Chondrocyte (in vitro differentiated cells): ENCODE data around the gene BCL2A1. TPM values are rescaled to one million over a fixed set of nuclear protein-coding genes. Genes with fewer than 3 reads are reported as not detected.

ENCODE experiments used
- DNase-seq: peaks from one replicate; pipeline ENCODE4 v3.0.0; 2021; ENCODE audit warnings: mixed read lengths, low spot score
- H3K27ac Mint-ChIP-seq: one replicate; pipeline ENCODE4 v1.8.0; 2021; ENCODE audit warnings: mild to moderate bottlenecking, moderate library complexity, mixed read lengths; ENCODE audit not compliant: unreplicated experiment
- H3K27me3 Mint-ChIP-seq: 2 replicates; pipeline ENCODE4 v1.8.0; 2021; ENCODE audit warnings: low read depth, mixed read lengths
- H3K36me3 Mint-ChIP-seq: 2 replicates; pipeline ENCODE4 v1.8.0; 2021; ENCODE audit warnings: low read depth, mixed read lengths
- H3K4me1 Mint-ChIP-seq: 2 replicates; pipeline ENCODE4 v1.8.0; 2021; ENCODE audit warnings: low read depth, mild to moderate bottlenecking, mixed read lengths
- H3K4me3 Mint-ChIP-seq: one replicate; pipeline ENCODE4 v1.8.0; 2021; ENCODE audit warnings: mild to moderate bottlenecking, moderate library complexity, mixed read lengths; ENCODE audit not compliant: unreplicated experiment
- H3K9me3 Mint-ChIP-seq: 2 replicates; pipeline ENCODE4 v1.8.0; 2021; ENCODE audit warnings: low read depth, mixed read lengths
- CTCF ChIP-seq: fragments of 200-600 bp; sonication (generic); IDR thresholded peaks from 2 replicates; pipeline ENCODE4 v1.5.0; 2021; ENCODE audit warnings: antibody characterized with exemption, mild to moderate bottlenecking, moderate library complexity
- total RNA-seq: library from RNA; stranded (reverse); gene quantifications from 3 replicates; pipeline ENCODE4 v1.2.1, GENCODE V29; 2021

Gene BCL2A1
- total RNA-seq, 1 donor from 2014 or later: not detected

GRCh38 chr15:79978655-79979514 is 7.9 kb upstream of the BCL2A1 start:
- H3K4me3 Mint-ChIP-seq: peak overlapping the region; percentile 11
- H3K9me3 Mint-ChIP-seq: no peaks in the 10 kb centered on the region
- peaks cover 2% of the 10 kb centered on the region for H3K27me3 Mint-ChIP-seq
- TF ChIP-seq CTCF: no peak
- no peaks in the 10 kb centered on the region for H3K36me3 Mint-ChIP-seq
- peaks cover 18% of the 10 kb centered on the region for H3K4me1 Mint-ChIP-seq
- no peak for DNase-seq
- H3K27ac Mint-ChIP-seq: peak overlapping the region; percentile 76

- no peaks in the 10 kb centered on the region for H3K9me3 Mint-ChIP-seq
Measured at GRCh38 chr15:79978260-79978654, 7.3 kb upstream of the BCL2A1 start.

GRCh38 chr15:79977431-79978054 is 6.5 kb upstream of the BCL2A1 start:
- H3K36me3 Mint-ChIP-seq: no peaks in the 10 kb centered on the region
- H3K9me3 Mint-ChIP-seq: no peaks in the 10 kb centered on the region
- no peaks in the 10 kb centered on the region for H3K27me3 Mint-ChIP-seq
- H3K4me3 Mint-ChIP-seq: no peak overlapping the region
- no peak for TF ChIP-seq CTCF
- DNase-seq: no peak
- no peak overlapping the region for H3K27ac Mint-ChIP-seq
- peaks cover 18% of the 10 kb centered on the region for H3K4me1 Mint-ChIP-seq

More at GRCh38 chr15:79978260-79978654, 7.3 kb upstream of the BCL2A1 start:
- DNase-seq: no peak
- no peaks in the 10 kb centered on the region for H3K27me3 Mint-ChIP-seq
- peak overlapping the region; percentile 76 for H3K27ac Mint-ChIP-seq
- H3K36me3 Mint-ChIP-seq: no peaks in the 10 kb centered on the region
- peaks cover 18% of the 10 kb centered on the region for H3K4me1 Mint-ChIP-seq
- H3K4me3 Mint-ChIP-seq: peak overlapping the region; percentile 11
- no peak for TF ChIP-seq CTCF

GRCh38 chr15:79973456-79974195 is 2.6 kb upstream of the BCL2A1 start:
- Mint-ChIP-seq H3K4me1 (peaks cover 24% of the 10 kb centered on the region), H3K27ac (no peak overlapping the region), H3K27me3 (no peaks in the 10 kb centered on the region), H3K36me3 (no peaks in the 10 kb centered on the region), H3K4me3 (no peak overlapping the region), H3K9me3 (no peaks in the 10 kb centered on the region)
- TF ChIP-seq CTCF: no peak
- no peak for DNase-seq

GRCh38 chr15:79972863-79973262 is 1.9 kb upstream of the BCL2A1 start:
- H3K4me1 Mint-ChIP-seq: peaks cover 17% of the 10 kb centered on the region
- H3K36me3 Mint-ChIP-seq: no peaks in the 10 kb centered on the region
- H3K27me3 Mint-ChIP-seq: no peaks in the 10 kb centered on the region
- H3K4me3 Mint-ChIP-seq: no peak overlapping the region
- H3K27ac Mint-ChIP-seq: no peak overlapping the region
- no peak for DNase-seq
- H3K9me3 Mint-ChIP-seq: no peaks in the 10 kb centered on the region
- no peak for TF ChIP-seq CTCF
